ENCODE results near the gene ADISSP. TPM values are rescaled to one million over a fixed set of nuclear protein-coding genes. Genes with fewer than 3 reads are reported as not detected.

Gene ADISSP
- 55.5 and 64.6 TPM in 2 replicates for total RNA-seq

GRCh38 chr20:3767427-3768341, at the start of gene ADISSP:
Gene ADISSP (minus strand): TSS chr20:3767753. CDS start chr20:3760100, 7,653 bp downstream.
- peak within 1 kb of the TSS; percentile 92 for H3K27ac Mint-ChIP-seq
- H3K27me3 Mint-ChIP-seq (ENCODE audit: insufficient read depth): peaks cover 9% of the 10 kb centered on the region
- DNase-seq (ENCODE audit: low spot score): peak; percentile 98
- H3K9me3 Mint-ChIP-seq: no peaks in the 10 kb centered on the region
- peaks cover 20% of the 10 kb centered on the region for H3K4me1 Mint-ChIP-seq (ENCODE audit: low read depth)
- peak within 1 kb of the TSS; percentile 87 for H3K4me3 Mint-ChIP-seq
- H3K36me3 Mint-ChIP-seq (ENCODE audit: low read depth): no peaks in the 10 kb centered on the region
- intact Hi-C loops (cut with micrococcal nuclease): loop anchor here (1.0 to 5.0 kb wide), 14 partner anchors 10 to 563 kb away; partner anchors contain the start of genes AP5S1, ATRN, CDC25B and CENPB

DNA sequence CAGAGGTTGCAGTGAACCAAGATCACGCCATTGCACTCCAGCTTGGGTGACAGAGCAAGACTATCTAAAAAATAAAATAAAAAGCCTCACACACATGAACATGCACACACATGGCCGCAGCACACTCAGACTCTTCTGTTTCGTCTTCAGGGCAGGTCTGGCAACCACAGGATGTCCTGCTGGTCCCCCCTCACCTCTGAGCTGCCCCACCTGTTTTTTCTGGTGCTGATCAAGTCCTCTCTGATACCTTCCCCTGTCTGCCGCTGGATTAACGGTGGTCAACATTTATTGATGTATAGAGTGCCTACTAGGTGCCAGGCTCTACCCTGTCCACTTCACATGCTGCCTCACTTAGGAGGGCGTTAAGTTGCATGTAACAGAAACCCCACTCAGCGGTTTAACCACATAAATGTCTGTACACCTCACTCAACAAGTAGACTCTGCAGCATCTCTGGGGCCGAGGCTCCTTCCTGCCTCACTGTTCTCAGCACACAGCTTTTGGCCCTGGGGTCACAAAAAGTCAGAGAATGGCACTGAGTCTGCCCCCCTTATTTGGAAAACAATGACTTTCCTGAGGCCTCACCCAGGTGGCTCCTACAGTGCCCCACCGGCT, 48.3 kb upstream of the ADISSP start:
- H3K9me3 Mint-ChIP-seq: no peaks in the 10 kb centered on the region
- peaks cover 71% of the 10 kb centered on the region for H3K4me1 Mint-ChIP-seq (ENCODE audit: low read depth)
- intact Hi-C loops (cut with micrococcal nuclease): loop anchor here (10.0 kb wide), 2 partner anchors 341 to 1291 kb away; partner anchors contain the start of gene ATRN
- peak overlapping the region; percentile 79 for H3K27ac Mint-ChIP-seq
- no peaks in the 10 kb centered on the region for H3K27me3 Mint-ChIP-seq (ENCODE audit: insufficient read depth)
- H3K36me3 Mint-ChIP-seq (ENCODE audit: low read depth): peaks cover 6% of the 10 kb centered on the region
- H3K4me3 Mint-ChIP-seq: peak overlapping the region; percentile 60
- DNase-seq (ENCODE audit: low spot score): no peak

- DNase-seq (ENCODE audit: low spot score): no peak
- intact Hi-C loops (cut with micrococcal nuclease): loop anchor here (10.0 kb wide), 2 partner anchors 340 to 1290 kb away; partner anchors contain the start of gene ATRN
Measured at GRCh38 chr20:3814928-3815495, 47.5 kb upstream of the ADISSP start.

GRCh38 chr20:3813848-3814581, 46.5 kb upstream of the ADISSP start:
- Mint-ChIP-seq H3K9me3 (no peaks in the 10 kb centered on the region), H3K4me1 (ENCODE audit: low read depth) (peaks cover 69% of the 10 kb centered on the region), H3K27me3 (ENCODE audit: insufficient read depth) (no peaks in the 10 kb centered on the region), H3K4me3 (no peak overlapping the region), H3K27ac (no peak overlapping the region), H3K36me3 (ENCODE audit: low read depth) (peaks cover 6% of the 10 kb centered on the region)
- no peak for DNase-seq (ENCODE audit: low spot score)
- intact Hi-C loops (cut with micrococcal nuclease): loop anchor here (10.0 kb wide), 2 partner anchors 339 to 1289 kb away; partner anchors contain the start of gene ATRN

More at GRCh38 chr20:3814928-3815495, 47.5 kb upstream of the ADISSP start:
- Mint-ChIP-seq H3K36me3 (ENCODE audit: low read depth) (peaks cover 6% of the 10 kb centered on the region), H3K4me1 (ENCODE audit: low read depth) (peaks cover 76% of the 10 kb centered on the region), H3K4me3 (peak overlapping the region; percentile 33), H3K27ac (no peak overlapping the region), H3K27me3 (ENCODE audit: insufficient read depth) (no peaks in the 10 kb centered on the region), H3K9me3 (no peaks in the 10 kb centered on the region)

- DNase-seq (ENCODE audit: low spot score): no peak
- no peaks in the 10 kb centered on the region for H3K9me3 Mint-ChIP-seq
- H3K27me3 Mint-ChIP-seq (ENCODE audit: insufficient read depth): no peaks in the 10 kb centered on the region
- intact Hi-C loops (cut with micrococcal nuclease): loop anchor here (10.0 kb wide), 2 partner anchors 338 to 1288 kb away; partner anchors contain the start of gene ATRN
- H3K27ac Mint-ChIP-seq: no peak overlapping the region
- H3K4me1 Mint-ChIP-seq (ENCODE audit: low read depth): peaks cover 61% of the 10 kb centered on the region
- peaks cover 6% of the 10 kb centered on the region for H3K36me3 Mint-ChIP-seq (ENCODE audit: low read depth)
- H3K4me3 Mint-ChIP-seq: no peak overlapping the region
Measured at GRCh38 chr20:3812975-3813847, 45.7 kb upstream of the ADISSP start.

GRCh38 chr20:3812259-3812681, 44.7 kb upstream of the ADISSP start:
- no peak for DNase-seq (ENCODE audit: low spot score)
- Mint-ChIP-seq H3K4me1 (ENCODE audit: low read depth) (peaks cover 61% of the 10 kb centered on the region), H3K36me3 (ENCODE audit: low read depth) (peaks cover 9% of the 10 kb centered on the region), H3K27me3 (ENCODE audit: insufficient read depth) (no peaks in the 10 kb centered on the region), H3K27ac (peak overlapping the region; percentile 92), H3K4me3 (peak overlapping the region; percentile 75), H3K9me3 (no peaks in the 10 kb centered on the region)
- intact Hi-C loops (cut with micrococcal nuclease): loop anchor here (10.0 kb wide), 2 partner anchors 337 to 1287 kb away; partner anchors contain the start of gene ATRN

- peak; percentile 77 for DNase-seq (ENCODE audit: low spot score)
- Mint-ChIP-seq H3K4me1 (ENCODE audit: low read depth) (peaks cover 65% of the 10 kb centered on the region), H3K36me3 (ENCODE audit: low read depth) (peaks cover 15% of the 10 kb centered on the region), H3K9me3 (no peaks in the 10 kb centered on the region), H3K4me3 (peak overlapping the region; percentile 75), H3K27ac (peak overlapping the region; percentile 92), H3K27me3 (ENCODE audit: insufficient read depth) (no peaks in the 10 kb centered on the region)
- intact Hi-C loops (cut with micrococcal nuclease): loop anchor here (1.0 to 10.0 kb wide), 6 partner anchors 9 to 1287 kb away; partner anchors contain the start of genes AP5S1, ATRN and CENPB
Measured at GRCh38 chr20:3811467-3812258, 44.1 kb upstream of the ADISSP start.

DNA sequence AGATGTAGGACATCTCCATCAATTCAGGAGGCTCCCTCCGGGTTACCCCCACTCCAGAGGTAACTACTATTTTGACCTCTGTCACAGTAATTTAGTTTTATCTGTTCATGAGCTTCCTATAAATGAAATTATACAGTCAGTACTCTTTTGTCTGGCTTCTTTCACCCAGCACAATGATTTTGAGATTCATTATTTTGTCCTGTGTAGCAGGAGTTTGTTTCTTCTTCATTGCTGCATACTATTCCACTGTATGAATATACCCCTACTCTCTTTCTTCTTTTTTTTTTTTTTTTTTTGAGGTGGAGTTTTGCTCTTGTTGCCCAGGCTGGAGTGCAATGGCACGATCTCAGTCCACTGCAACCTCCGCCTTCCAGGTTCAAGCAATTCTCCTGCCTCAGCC, 41.0 kb upstream of the ADISSP start:
- H3K4me3 Mint-ChIP-seq: no peak overlapping the region
- peak overlapping the region; percentile 58 for H3K27ac Mint-ChIP-seq
- H3K4me1 Mint-ChIP-seq (ENCODE audit: low read depth): peaks cover 60% of the 10 kb centered on the region
- no peak for DNase-seq (ENCODE audit: low spot score)
- H3K9me3 Mint-ChIP-seq: no peaks in the 10 kb centered on the region
- H3K27me3 Mint-ChIP-seq (ENCODE audit: insufficient read depth): no peaks in the 10 kb centered on the region
- H3K36me3 Mint-ChIP-seq (ENCODE audit: low read depth): peaks cover 37% of the 10 kb centered on the region
- intact Hi-C loops (cut with micrococcal nuclease): no loop called here

GRCh38 chr20:3804781-3805180, 37.2 kb upstream of the ADISSP start:
- Mint-ChIP-seq H3K27me3 (ENCODE audit: insufficient read depth) (no peaks in the 10 kb centered on the region), H3K27ac (no peak overlapping the region), H3K36me3 (ENCODE audit: low read depth) (peaks cover 55% of the 10 kb centered on the region), H3K4me1 (ENCODE audit: low read depth) (peaks cover 47% of the 10 kb centered on the region), H3K9me3 (no peaks in the 10 kb centered on the region), H3K4me3 (no peak overlapping the region)
- intact Hi-C loops (cut with micrococcal nuclease): no loop called here
- DNase-seq (ENCODE audit: low spot score): no peak

GRCh38 chr20:3804254-3804751, 36.8 kb upstream of the ADISSP start:
- Mint-ChIP-seq H3K27ac (peak overlapping the region; percentile 52), H3K9me3 (no peaks in the 10 kb centered on the region), H3K4me3 (no peak overlapping the region), H3K36me3 (ENCODE audit: low read depth) (peaks cover 56% of the 10 kb centered on the region), H3K27me3 (ENCODE audit: insufficient read depth) (no peaks in the 10 kb centered on the region), H3K4me1 (ENCODE audit: low read depth) (peaks cover 51% of the 10 kb centered on the region)
- DNase-seq (ENCODE audit: low spot score): no peak
- intact Hi-C loops (cut with micrococcal nuclease): no loop called here

GRCh38 chr20:3803854-3804253, 36.3 kb upstream of the ADISSP start:
- H3K27me3 Mint-ChIP-seq (ENCODE audit: insufficient read depth): no peaks in the 10 kb centered on the region
- H3K4me1 Mint-ChIP-seq (ENCODE audit: low read depth): peaks cover 56% of the 10 kb centered on the region
- DNase-seq (ENCODE audit: low spot score): no peak
- intact Hi-C loops (cut with micrococcal nuclease): no loop called here
- no peaks in the 10 kb centered on the region for H3K9me3 Mint-ChIP-seq
- peaks cover 59% of the 10 kb centered on the region for H3K36me3 Mint-ChIP-seq (ENCODE audit: low read depth)
- no peak overlapping the region for H3K4me3 Mint-ChIP-seq
- peak overlapping the region; percentile 52 for H3K27ac Mint-ChIP-seq

Data from activated T-helper 1 cell treated with anti-CD3 and anti-CD28 coated beads, Interleukin-12 subunit alpha, Interleukin-12 subunit beta, Interleukin-2, Interleukin-4 antibody, amounts not matched to agents 30 ng/mL and 10 ng/mL and 1 ng/mL, durations not matched to agents 14 hours and 24 hours and 36 hours (primary cell).